Thyroid gland (tissue), 4 donors: ENCODE data around the gene TIMM13. TPM values are rescaled to one million over a fixed set of nuclear protein-coding genes. Genes with fewer than 3 reads are reported as not detected.

ENCODE experiments used
- DNase-seq, 2 donors: peaks; one replicate each; pipeline ENCODE4 v3.0.0-alpha.2; 2019
- H3K27ac ChIP-seq, 3 donors: fragments of 200-600 bp; sonication (generic); 1 replicate in 2 of 3; 2 replicates in 1 of 3; pipeline ENCODE4 v1.5.1; 2016 to 2019; ENCODE audit warnings: mild to moderate bottlenecking in 1 of 3, moderate library complexity in 1 of 3
- H3K27me3 ChIP-seq: fragments of 200-600 bp; sonication (generic); one replicate; pipeline ENCODE4 v1.5.1; 2019
- H3K36me3 ChIP-seq, 2 donors: fragments of 200-600 bp; sonication (generic); one replicate each; pipeline ENCODE4 v1.5.1; 2016 to 2019
- H3K4me1 ChIP-seq, 2 donors: fragments of 200-600 bp; sonication (generic); one replicate each; pipeline ENCODE4 v1.5.1; 2017 to 2019
- H3K4me3 ChIP-seq, 3 donors: fragments of 200-600 bp; sonication (generic); replicated peaks in 1 of 3; 1 replicate in 2 of 3; 2 replicates in 1 of 3; pipeline ENCODE4 v1.5.1; 2016; ENCODE audit warnings: mild to moderate bottlenecking in 1 of 3
- H3K9me3 ChIP-seq: fragments of 200-600 bp; sonication (generic); one replicate; pipeline ENCODE4 v1.5.1; 2017
- CTCF ChIP-seq, 6 experiments: fragments of 200-600 bp in 3 of 6; fragments of 450-650 bp in 3 of 6; sonication (generic) in 3 of 6; IDR thresholded peaks; one replicate each; pipeline ENCODE4 v1.5.1; 2016 to 2019; ENCODE audit warnings: antibody characterized with exemption in 6 of 6, mild to moderate bottlenecking in 2 of 6, inconsistent platforms in 1 of 6, moderate library complexity in 1 of 6
- POLR2A ChIP-seq, 2 donors: fragments of 450-650 bp; IDR thresholded peaks; one replicate each; pipeline ENCODE4 v1.6.1; 2017; ENCODE audit warnings: antibody characterized with exemption in 2 of 2, mild to moderate bottlenecking in 2 of 2, moderate library complexity in 1 of 2
- WGBS, 2 donors: methylation state at CpG; one replicate each; pipeline ENCODE4 v1.1.5; 2017; 5-methylcytosine and 5-hydroxymethylcytosine counted together
- intact Hi-C: fragments of 100-400 bp; cut with DNase I; formaldehyde crosslinking; loops from one replicate; pipeline ENCODE4 v1.15.1; 2023
- total RNA-seq, 4 donors: library from RNA; depleted of rRNA; stranded (reverse); fragments of >200 nt; gene quantifications; one replicate each; pipeline ENCODE4 v1.2.3, GENCODE V29; 2016

Gene TIMM13
- total RNA-seq, 4 donors from 2014 or later: 27.4 to 52.9 (median 45.0) TPM

GRCh38 chr19:2424686-2425621 is 2.4 kb downstream of the TIMM13 start:
- 79 to 100% methylated on average over 2 to 34 of the region's 101 CpGs for WGBS, 2 donors
- TF ChIP-seq CTCF (IDR thresholded peaks at IDR 0.05) (no peak), POLR2A (IDR thresholded peaks at IDR 0.05) (no peak)
- H3K9me3 ChIP-seq: no peaks in the 10 kb centered on the region
- no peak for DNase-seq
- no peak overlapping the region for H3K27ac ChIP-seq
- peaks cover 0 to 3% of the 10 kb centered on the region in 2 donors for H3K36me3 ChIP-seq
- H3K4me1 ChIP-seq: peaks cover 12 to 23% of the 10 kb centered on the region in 2 donors
- H3K4me3 ChIP-seq: no peak overlapping the region
- H3K27me3 ChIP-seq: no peaks in the 10 kb centered on the region
- intact Hi-C loops: no loop called here

DNA sequence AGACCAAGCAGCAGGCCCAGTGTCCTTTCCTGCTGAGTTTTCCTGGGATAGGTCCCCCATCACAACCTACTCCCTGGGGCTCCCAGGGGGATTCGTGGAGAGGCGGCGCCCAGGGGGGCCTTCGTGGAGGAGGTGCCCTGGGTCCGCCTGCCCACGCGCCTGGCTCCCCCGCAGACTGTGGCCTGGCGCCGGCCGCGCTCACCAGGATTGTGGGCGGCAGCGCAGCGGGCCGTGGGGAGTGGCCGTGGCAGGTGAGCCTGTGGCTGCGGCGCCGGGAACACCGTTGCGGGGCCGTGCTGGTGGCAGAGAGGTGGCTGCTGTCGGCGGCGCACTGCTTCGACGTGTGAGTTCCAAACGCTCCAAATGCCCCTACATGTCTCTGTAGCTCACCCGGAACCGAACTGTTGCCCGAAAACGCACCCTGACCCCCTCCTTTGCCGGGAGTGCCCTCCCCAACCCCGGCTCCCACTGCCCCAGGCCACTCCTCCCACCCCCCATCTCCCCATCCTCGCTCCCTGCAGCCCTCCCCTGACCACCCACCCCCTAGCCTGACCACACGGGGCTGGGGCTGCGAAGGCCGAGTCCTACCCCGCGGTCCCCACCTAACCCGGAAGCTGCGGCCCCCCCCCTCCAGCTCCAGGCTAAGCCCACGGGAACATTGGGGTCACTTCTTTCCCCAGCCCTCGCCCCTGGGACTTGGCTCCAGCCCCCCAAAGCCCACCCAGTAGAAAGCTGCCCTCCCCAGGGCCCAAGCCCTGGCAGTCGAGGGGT is 3.3 kb downstream of the TIMM13 start:
- DNase-seq: no peak
- Histone ChIP-seq H3K36me3 (peaks cover 0 to 3% of the 10 kb centered on the region in 2 donors), H3K9me3 (no peaks in the 10 kb centered on the region), H3K4me1 (peaks cover 12 to 23% of the 10 kb centered on the region in 2 donors), H3K27ac (no peak overlapping the region), H3K4me3 (no peak overlapping the region), H3K27me3 (no peaks in the 10 kb centered on the region)
- intact Hi-C loops: no loop called here
- WGBS, 2 donors: 92 to 94% methylated on average over 13 to 33 of the region's 46 CpGs
- TF ChIP-seq POLR2A (IDR thresholded peaks at IDR 0.05): no peak
- TF ChIP-seq CTCF (IDR thresholded peaks at IDR 0.05): no peak

DNA sequence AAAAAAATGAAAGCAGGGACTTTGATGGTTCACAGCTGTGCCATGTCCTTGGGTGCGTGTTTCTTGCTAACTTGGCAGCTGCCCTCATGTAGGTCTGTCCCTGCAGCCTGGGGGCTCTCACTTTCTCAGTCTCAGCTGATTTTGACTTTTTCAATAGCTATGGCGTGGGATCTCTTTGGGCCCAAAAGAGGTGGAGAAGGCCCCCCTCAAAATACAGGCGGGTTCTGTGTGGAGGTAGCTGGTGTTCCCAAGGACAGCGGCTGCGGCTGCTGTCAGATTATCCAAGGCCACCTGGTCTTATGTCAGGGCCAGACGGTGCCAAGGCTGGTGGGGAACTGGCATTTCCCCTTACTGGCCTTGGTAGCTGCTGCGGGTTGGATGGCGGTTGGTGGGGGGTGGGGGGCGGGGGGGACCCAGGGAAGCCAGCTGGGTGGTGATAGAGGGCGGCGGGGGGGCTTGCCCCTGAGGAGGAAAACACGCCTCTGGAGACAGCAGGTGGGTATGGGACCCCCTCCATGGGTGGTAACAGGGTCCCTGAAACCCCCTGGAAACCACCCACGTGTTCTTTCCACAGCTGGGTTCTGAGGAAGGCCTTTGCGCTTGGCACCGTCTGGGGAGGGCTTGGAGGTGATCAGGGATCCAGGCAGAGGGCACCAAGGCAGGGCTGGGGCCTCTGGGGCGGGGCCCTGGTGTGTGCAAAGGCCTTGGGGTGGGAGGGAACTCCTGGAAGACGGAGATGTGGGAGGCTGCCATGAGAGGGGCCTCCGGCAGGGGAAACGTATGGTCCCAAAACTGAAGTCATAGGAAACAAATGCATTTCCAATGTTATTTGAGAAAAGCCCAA is 4.1 kb downstream of the TIMM13 start:
- Histone ChIP-seq H3K27me3 (no peaks in the 10 kb centered on the region), H3K9me3 (no peaks in the 10 kb centered on the region), H3K27ac (no peak overlapping the region), H3K4me1 (peaks cover 12 to 21% of the 10 kb centered on the region in 2 donors), H3K4me3 (no peak overlapping the region), H3K36me3 (peaks cover 0 to 3% of the 10 kb centered on the region in 2 donors)
- TF ChIP-seq CTCF (IDR thresholded peaks at IDR 0.05) (no peak), POLR2A (IDR thresholded peaks at IDR 0.05) (no peak)
- intact Hi-C loops: no loop called here
- DNase-seq: no peak
- WGBS, 2 donors: 90 to 96% methylated on average over 12 to 16 of the region's 19 CpGs

GRCh38 chr19:2421581-2422306 is 5.6 kb downstream of the TIMM13 start:
- intact Hi-C loops: no loop called here

More at GRCh38 chr19:2421581-2422306, 5.6 kb downstream of the TIMM13 start:
- Histone ChIP-seq H3K27me3 (no peaks in the 10 kb centered on the region), H3K36me3 (peaks cover 0 to 3% of the 10 kb centered on the region in 2 donors), H3K4me3 (no peak overlapping the region), H3K27ac (no peak overlapping the region), H3K9me3 (no peaks in the 10 kb centered on the region), H3K4me1 (peaks cover 8 to 15% of the 10 kb centered on the region in 2 donors)
- no peak for TF ChIP-seq CTCF (IDR thresholded peaks at IDR 0.05)
- no peak for TF ChIP-seq POLR2A (IDR thresholded peaks at IDR 0.05)
- DNase-seq: no peak
- WGBS, 2 donors: 92 to 97% methylated on average over 21 to 23 of the region's 23 CpGs
